ENCODE measurements around the gene SPHK2.
A peak's percentile ranks its signal among the peaks of the same experiment; 100 is the strongest.
"Not testable (repeated sequence)": the region's sequence is repeated elsewhere in the genome, so short reads cannot be mapped to it uniquely, and the experiment has no call there.

The SPHK2 gene

DNA sequence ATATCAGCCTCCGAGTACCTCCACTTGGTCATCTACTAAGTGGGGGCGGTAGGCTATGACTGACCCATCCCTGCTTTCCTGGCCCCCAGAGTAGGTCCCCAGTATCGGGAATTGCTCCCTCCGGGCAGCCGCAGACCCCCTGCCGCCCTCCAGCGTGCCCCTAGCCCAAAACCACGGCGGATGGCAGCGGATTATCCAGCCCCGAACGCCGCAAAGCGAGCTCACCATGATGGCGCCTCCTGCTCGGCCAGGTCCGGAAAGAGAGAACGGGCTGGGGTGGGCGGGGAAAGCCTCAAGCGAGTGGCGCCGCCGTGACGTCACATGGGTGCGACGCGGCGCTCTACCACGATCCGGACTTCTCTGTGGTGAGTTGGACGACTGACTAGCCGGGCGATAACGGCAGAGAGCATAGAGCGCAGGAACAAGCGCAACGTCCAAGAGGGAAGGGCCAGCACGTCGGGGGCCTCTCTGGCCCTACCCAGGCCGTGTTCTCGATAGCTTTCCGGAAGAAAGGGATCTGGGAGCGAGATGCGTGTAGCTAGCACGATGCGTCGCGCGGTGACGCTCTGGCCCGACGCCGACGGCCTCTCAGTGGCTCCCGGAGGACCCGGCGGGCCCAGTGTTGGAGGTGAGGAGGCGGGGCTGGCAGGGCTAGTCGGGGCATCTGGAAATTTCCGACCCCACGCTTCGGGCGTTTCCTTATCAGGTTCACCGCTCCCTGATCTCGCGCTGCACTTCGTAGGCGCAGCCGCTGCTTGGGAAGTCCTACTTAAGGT, at the start of gene SPHK2, which contains the start of gene RPL18:
Gene SPHK2, plus strand, starts transcription at position 591 of the 776 bp plus-strand sequence. CDS start 1,009 bp downstream, outside the sequence.
Gene RPL18, minus strand, starts transcription at position 263 of the 776 bp plus-strand sequence. Its CDS starts 35 bp downstream, at position 228.
- DNase-seq: peak; percentile 98

- DNase-seq: no peak
Measured at GRCh38 chr19:48569814-48570213, 49.5 kb upstream of the SPHK2 start.

DNA sequence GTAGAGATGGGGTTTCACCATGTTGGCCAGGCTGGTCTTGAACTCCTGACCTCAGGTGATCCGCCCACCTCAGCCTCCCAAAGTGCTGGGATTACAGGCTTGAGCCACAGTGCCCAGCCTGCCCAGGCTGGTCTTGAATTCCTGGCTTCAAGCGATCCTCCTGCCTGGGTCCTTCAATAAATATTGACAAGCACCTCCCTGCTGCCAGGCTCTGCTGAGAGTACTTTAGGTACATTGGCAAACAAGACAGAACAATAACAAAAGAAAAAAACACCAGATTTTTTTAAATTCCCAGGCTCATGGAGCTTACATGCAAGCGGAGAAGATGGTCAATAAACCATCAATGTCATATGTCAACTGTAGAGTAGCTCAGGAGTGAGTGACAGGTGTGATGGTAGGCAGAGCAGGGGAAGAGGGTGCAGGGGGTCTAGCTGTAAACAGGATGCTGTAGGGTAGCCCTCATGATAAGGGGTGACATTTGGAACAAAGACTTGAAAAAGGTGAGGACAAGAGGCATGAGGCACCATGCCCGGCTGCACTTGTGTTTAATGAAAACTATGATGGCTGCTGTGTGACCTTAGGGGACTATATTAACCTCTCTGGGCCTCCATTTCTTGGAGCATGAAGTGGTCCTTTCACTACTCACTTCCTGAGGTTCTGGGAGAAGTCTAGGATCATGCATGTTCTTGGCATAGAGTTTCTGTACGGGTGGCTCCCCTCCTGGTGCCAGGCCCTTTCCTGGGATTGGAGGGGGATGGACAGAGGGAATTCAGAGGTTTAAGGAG, 47.7 kb upstream of the SPHK2 start:
- DNase-seq: peak; percentile 72

DNA sequence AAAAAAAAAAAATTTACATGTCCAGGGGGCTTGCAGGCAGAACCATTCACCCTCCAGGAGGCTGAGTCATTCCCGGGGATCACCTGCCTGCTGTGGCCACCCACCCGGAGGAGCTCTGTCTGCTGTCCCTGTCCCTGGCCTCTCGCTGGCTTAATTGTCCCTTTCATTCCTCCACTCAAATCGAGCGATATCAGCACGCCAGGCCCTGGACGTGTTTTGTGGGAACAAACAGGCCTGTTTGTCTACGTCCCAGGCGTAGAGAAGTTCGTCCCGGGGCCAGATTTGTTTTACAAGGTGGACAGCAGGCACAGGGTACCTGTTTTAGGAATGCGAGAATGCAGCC, 46.2 kb upstream of the SPHK2 start:
- no peak for DNase-seq

DNA sequence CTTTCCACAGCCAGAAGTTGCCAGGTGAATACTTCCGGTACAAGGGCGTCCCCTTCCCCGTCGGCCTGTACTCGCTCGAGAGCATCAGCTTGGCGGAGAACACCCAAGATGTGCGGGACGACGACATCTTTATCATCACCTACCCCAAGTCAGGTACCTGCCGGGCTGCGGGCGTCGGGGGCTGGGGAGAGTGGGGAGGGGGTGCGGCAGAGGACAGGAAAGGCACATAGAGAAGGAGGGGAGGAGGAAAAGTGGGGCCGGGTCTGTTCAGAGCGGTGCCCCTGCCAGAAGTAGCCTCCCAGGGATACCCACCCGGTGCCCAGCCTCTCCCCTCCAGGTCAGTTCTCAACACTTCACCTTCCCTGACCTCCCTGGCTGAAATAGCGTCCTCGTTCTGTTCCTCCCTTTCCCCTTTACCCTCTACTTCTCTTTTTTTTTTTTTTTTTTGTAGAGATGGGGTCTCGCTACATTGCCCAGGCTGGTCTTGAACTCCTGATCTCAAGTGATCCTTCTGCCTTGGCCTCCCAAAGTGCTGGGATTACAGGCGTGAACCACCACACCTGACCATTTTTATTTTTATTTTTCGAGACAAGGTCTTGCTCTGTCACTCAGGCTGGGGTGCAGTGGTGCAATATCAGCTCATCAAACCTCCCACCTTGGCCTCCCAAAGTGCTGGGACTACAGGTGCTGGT, 43.2 kb upstream of the SPHK2 start:
- DNase-seq: no peak

- not testable (repeated sequence) for DNase-seq
Measured at GRCh38 chr19:48577908-48578307, 41.4 kb upstream of the SPHK2 start.

- no peak for DNase-seq
Measured at GRCh38 chr19:48578891-48579290, 40.4 kb upstream of the SPHK2 start.

DNA sequence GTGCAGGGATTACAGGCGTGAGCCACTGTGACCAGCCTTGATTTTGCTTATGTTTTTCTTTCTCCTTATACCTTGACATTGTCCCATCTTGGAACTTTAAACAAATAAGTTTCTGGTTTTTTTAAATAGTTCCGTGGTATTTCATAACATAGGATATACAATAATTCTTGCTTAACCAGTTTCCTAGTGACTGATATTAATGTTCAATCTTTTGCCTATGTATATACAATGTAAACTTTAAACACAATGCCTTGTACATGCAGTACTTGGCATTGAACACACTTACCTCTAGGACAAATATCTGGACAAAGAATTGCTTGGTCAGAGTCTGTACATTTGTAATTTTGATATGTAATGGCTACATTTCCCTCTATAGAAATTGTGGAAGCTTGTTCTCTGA, 37.1 kb upstream of the SPHK2 start:
- DNase-seq: no peak

GRCh38 chr19:48587387-48587786, 31.9 kb upstream of the SPHK2 start:
- DNase-seq: no peak

DNA sequence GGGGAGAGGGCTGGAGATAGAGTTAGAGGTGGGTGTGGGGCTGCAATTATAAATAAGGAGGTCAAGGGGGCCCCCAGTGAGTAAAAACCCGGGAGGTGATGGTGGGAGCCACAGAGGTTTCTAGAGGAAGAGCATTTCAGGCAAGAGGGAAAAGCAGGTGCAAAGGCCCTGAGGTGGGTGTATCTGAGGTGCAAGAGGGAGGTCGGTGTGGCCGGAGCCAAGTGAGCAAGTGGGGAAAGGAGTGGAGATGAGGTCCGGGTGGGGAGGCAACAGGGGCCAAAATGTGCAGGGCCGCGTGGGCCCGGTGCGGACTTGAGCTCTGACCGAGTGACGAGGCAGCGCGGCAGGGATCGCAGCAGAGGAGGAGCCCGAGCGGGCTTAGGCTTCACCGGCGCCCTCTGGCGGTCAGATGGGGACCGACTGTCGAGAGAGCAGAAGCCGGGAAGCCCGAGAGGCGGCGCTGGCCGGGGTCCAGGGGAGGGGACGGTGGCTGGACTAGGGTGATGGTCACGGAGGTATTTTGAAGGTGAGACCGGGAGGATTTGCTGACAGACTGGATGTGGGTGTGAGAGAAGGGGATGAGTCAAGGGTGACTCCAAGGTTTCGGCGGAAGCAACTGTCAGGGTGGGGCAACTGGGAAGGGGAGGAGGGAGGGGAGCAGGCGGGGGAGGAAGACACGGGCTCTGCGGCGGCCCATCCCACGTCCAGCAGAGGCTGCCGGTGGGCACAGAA, 30.5 kb upstream of the SPHK2 start:
- peak; percentile 67 for DNase-seq

- DNase-seq: no peak
Measured at GRCh38 chr19:48591021-48591420, 28.3 kb upstream of the SPHK2 start.

GRCh38 chr19:48595171-48595570, 24.1 kb upstream of the SPHK2 start:
- no peak for DNase-seq

DNA sequence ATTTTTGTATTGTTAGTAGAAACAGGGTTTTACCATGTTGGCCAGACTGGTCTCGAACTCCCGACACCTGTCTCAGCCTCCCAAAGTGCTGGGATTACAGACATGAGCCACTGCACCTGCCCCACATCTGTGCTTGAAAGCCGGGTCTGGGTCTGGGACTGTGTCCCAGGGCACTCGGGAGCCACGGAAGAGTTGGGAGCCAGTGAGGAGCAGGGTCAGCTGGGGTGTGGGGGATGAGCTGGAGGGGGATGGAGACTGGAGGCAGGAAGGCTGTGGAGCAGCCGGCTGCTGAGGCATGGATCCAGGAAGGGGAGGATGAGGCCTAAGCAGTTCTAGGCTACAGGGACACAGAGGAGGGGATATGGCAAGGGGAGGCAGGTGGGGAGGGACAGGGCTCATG, 23.5 kb upstream of the SPHK2 start:
- DNase-seq: no peak

GRCh38 chr19:48596237-48596636, 23.1 kb upstream of the SPHK2 start:
- DNase-seq: no peak

DNA sequence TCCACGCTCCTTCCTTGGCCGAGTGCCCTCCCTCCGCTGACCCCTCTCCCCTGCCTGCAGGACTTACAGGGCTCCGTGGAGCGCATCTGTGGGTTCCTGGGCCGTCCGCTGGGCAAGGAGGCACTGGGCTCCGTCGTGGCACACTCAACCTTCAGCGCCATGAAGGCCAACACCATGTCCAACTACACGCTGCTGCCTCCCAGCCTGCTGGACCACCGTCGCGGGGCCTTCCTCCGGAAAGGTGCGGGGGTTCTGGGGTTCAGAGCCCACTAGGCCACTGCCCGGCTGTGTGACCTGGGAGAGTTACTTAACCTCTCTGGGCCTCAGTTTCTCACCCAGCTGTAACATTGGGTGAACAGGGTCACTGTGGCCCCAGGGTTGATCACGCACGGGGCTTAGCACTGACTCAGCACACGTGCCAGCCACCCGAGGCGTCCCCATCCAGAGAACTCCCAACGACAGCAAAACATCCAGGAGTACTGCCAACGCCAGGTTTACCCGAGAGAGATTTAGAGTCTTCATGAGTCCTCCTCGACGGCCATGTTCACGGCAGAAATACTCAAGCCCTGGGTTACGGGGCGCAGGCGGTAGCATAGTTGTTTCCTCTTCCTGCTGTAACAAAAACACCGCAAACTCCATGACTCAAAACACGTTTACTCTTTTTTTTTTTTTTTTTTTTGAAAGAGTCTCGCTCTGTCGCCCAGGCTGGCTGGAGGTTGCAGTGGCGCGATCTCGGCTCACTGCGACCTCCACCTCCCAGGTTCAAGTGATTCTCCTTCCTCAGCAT, 22.4 kb upstream of the SPHK2 start:
- DNase-seq: no peak

GRCh38 chr19:48598996-48599700, 20.2 kb upstream of the SPHK2 start:
- DNase-seq: no peak

- DNase-seq: no peak
Measured at GRCh38 chr19:48600679-48601417, 18.5 kb upstream of the SPHK2 start.

GRCh38 chr19:48603001-48603400, 16.3 kb upstream of the SPHK2 start:
- DNase-seq: no peak

DNA sequence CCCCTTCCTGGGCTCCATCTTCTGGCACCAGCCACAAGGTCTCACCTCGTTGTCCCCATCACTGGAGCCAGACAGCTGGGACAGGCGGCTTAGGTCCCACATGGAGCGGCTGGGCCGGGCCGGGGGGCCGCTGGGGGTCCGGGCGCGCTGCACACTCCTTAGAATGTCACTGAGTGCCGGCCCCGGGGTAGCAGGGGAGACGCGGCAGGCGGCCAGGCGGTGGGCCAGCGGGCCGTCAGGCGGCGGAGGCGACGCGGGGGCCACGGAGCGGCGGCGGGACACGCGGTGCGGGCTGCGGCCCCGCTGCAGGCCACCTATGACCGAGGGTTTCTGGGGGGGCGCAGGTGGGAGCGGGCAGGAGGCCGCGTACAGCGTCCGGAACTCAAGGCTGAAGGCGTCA, 15.9 kb upstream of the SPHK2 start:
- no peak for DNase-seq

- no peak for DNase-seq
Measured at GRCh38 chr19:48603850-48604249, 15.5 kb upstream of the SPHK2 start.
